ENCODE results near the gene TPRG1L.
A peak's percentile ranks its signal among the peaks of the same experiment; 100 is the strongest.

The TPRG1L gene

DNA sequence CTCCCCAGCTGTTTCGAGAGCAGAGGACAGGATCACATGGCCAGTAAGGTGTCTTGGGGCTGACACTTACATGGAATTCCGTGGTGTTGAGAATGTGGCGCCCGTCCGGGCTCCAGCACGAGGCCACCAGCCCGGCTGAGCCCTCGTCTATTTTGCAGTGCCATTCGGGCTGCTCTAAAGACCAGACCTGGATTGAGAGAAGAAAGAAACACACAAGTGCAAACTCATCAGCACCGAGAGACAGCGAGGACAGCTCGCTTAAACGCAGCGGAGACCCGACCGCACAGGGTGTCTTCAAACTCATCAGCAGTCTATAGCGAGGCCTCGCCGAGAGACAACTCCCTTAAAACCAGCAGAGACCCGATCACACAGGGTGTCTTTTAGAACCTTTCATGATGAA lies 21.8 kb downstream of the TPRG1L start:
- TF ChIP-seq, protein P1, sequence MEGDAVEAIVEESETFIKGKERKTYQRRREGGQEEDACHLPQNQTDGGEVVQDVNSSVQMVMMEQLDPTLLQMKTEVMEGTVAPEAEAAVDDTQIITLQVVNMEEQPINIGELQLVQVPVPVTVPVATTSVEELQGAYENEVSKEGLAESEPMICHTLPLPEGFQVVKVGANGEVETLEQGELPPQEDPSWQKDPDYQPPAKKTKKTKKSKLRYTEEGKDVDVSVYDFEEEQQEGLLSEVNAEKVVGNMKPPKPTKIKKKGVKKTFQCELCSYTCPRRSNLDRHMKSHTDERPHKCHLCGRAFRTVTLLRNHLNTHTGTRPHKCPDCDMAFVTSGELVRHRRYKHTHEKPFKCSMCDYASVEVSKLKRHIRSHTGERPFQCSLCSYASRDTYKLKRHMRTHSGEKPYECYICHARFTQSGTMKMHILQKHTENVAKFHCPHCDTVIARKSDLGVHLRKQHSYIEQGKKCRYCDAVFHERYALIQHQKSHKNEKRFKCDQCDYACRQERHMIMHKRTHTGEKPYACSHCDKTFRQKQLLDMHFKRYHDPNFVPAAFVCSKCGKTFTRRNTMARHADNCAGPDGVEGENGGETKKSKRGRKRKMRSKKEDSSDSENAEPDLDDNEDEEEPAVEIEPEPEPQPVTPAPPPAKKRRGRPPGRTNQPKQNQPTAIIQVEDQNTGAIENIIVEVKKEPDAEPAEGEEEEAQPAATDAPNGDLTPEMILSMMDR (IDR thresholded peaks at IDR 0.05) = no peak
- H3K4me3 ChIP-seq = no peak overlapping the region
- no peak overlapping the region for H3K27ac ChIP-seq
- no peak for DNase-seq (ENCODE audit: low spot score)

DNA sequence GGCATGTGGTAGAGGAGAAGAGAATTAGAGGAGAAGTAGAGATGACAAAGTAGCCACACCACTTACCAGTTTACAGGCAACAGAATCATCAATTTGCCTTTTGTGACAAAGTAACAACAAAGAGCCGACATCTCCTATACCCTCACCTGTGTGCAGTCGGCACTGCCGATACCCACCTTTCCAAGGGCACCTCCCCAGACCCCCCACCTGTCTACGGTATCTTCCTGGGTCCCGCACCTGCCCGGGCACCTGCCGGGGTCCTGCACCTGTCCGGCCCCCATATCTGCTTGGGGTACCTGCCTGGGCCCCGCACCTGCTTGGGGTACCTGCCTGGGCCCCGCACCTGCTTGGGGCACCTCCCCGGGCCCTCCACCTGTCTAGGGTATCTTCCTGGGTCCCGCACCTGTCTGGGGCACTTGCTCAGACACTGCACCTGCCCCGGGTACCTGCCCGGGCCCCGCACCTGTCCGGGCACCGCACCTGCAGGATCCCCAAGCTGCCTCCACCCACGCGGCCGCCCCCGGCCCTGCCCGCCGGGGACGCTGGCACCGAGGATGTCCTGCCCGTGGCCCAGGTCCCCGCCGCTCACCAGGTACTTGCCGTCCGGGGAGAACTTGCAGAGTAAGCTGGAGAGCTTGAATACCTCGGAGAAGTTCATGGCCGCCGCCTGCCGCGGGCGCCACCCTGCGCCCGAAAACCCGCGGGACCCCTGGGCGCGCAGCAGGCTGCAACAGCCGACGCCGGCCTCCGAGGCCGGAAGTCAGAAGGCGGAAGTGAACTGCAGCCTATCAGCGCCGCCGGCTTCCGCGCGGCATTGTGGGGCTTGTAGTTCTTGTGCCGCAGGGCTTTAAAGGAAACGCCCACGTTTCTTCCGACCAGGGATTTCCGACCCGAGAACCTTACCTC lies 24.8 kb downstream of the TPRG1L start, which contains the start of gene WRAP73:
Gene WRAP73, minus strand, starts transcription at position 762 of the 906 bp plus-strand sequence. Its CDS starts 104 bp downstream, at position 658.
- Histone ChIP-seq H3K4me3 (peak within 1 kb of the TSS; percentile 85), H3K27ac (no peak within 1 kb of the TSS)
- TF ChIP-seq, protein P1 (IDR thresholded peaks at IDR 0.05) = no peak
- DNase-seq (ENCODE audit: low spot score) = peak; percentile 89

DNA sequence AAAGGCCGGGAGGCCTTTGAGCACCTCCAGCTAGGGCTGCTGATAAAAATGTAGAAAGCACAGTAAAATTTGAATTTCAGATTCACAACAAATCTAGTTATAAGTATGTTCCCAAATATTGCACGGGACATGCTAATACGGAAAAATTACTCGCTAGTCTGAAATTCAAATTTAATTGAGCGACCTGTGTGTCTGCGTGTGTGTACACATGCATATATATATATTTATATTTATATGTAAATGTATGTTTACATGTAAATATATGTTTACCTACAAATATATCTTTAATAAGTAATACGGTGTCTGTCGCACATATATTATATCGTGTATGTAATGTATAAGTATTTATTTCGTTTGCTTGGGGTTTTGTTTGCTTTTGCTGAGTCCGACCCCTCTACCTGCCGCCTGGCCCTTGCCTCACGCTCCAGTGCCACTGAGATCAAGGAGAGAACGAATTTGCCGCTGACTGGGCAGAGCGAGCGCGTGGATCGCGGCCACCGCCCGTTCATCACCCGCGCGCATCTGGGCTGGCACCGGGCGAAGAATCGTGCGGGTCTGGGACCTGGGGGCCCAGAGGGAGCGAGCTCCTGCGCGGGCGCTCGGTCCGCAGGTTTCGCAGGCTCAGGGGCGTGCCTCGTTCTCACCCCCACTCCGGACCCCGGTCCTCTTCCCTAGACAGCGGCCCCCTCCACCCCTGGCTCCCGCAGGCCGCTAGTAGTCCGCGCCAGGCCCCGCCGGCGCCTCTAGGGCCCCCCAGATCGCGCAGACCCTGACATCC lies 25.6 kb downstream of the TPRG1L start:
- peak; percentile 63 for DNase-seq (ENCODE audit: low spot score)
- TF ChIP-seq, protein P1 (IDR thresholded peaks at IDR 0.05) = no peak
- peak overlapping the region; percentile 85 for H3K4me3 ChIP-seq
- H3K27ac ChIP-seq = no peak overlapping the region

DNA sequence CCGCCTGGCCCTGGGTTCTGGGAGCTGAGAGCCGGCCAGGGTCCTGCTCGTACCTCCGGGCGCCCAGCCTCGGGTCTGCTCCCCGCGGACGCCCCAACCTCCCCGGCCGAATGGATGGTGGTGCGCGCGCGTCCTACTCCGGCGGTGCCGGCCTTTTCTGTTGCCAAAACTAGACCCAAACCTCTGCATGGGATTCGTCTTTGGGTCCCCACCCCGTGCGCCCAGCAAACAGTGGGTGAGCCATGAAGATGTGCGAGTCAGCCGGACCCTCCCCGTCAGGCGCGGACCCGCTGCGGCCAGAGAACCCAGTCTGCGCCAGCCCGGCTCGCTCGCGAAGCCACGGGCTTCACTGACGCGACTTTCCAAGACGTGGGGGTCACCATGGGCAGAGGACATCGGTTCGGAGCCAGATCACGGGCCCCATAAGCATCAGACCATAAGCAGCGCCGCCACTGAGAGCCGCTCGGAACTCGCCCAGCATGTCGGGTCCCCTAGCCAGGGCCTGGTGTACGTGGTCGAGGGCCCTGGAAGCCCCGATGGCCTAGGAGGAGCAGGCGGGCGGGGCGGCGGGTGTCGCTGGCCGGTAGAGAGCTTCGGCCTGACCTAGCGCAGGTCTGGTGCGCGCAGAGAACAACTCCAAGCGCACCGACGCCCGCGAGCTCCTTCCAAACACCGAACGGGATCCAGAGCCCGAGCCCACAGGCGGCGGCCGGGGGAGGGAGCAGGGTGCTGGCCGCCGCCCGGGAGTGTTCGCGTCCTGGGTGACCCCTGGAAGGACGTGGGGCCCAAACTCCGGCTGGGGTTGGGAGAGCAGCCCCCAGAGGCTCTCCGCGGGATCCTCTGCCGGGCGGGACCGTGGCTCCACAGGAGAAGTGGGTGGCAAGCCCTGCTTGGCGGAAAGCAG lies 26.5 kb downstream of the TPRG1L start:
- DNase-seq (ENCODE audit: low spot score) = peak; percentile 74

DNA sequence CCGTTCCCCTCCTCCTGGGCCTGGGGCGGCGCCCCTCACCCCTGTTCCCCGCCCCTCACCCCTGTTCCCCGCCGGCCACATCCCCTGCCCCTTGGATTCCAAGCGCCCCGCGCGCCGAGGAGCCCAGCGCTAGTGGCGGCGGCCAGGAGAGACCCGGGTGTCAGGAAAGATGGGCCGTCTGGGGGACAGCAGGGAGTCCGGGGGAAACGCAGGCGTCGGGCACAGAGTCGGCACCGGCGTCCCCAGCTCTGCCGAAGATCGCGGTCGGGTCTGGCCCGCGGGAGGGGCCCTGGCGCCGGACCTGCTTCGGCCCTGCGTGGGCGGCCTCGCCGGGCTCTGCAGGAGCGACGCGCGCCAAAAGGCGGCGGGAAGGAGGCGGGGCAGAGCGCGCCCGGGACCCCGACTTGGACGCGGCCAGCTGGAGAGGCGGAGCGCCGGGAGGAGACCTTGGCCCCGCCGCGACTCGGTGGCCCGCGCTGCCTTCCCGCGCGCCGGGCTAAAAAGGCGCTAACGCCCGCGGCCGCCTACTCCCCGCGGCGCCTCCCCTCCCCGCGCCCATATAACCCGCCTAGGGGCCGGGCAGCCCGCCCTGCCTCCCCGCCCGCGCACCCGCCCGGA lies 27.2 kb downstream of the TPRG1L start, which contains the start of gene TP73:
Gene TP73, plus strand, starts transcription at position 587 of the 618 bp plus-strand sequence. CDS start 29,850 bp downstream, outside the sequence.
- TF ChIP-seq, protein P1 (IDR thresholded peaks at IDR 0.05) = no peak
- peak within 1 kb of the TSS; percentile 85 for H3K4me3 ChIP-seq
- H3K27ac ChIP-seq = no peak within 1 kb of the TSS
- DNase-seq (ENCODE audit: low spot score) = no peak

More for the DNA sequence above, 26.5 kb downstream of the TPRG1L start:
- H3K27ac ChIP-seq = no peak overlapping the region
- H3K4me3 ChIP-seq = peak overlapping the region; percentile 85
- TF ChIP-seq, protein P1 (IDR thresholded peaks at IDR 0.05) = no peak

Measured in coronary artery (tissue), 2 donors.